T follicular helper cell (primary cell): Measurements from ENCODE around the gene PAX7.
"Not testable (repeated sequence)": the region's sequence is repeated elsewhere in the genome, so short reads cannot be mapped to it uniquely, and the experiment has no call there.

Experiments used
- DNase-seq: peaks from one replicate; pipeline ENCODE4 v3.0.0-alpha.2; 2020; ENCODE audit warnings: low read depth

PAX7 gene

DNA sequence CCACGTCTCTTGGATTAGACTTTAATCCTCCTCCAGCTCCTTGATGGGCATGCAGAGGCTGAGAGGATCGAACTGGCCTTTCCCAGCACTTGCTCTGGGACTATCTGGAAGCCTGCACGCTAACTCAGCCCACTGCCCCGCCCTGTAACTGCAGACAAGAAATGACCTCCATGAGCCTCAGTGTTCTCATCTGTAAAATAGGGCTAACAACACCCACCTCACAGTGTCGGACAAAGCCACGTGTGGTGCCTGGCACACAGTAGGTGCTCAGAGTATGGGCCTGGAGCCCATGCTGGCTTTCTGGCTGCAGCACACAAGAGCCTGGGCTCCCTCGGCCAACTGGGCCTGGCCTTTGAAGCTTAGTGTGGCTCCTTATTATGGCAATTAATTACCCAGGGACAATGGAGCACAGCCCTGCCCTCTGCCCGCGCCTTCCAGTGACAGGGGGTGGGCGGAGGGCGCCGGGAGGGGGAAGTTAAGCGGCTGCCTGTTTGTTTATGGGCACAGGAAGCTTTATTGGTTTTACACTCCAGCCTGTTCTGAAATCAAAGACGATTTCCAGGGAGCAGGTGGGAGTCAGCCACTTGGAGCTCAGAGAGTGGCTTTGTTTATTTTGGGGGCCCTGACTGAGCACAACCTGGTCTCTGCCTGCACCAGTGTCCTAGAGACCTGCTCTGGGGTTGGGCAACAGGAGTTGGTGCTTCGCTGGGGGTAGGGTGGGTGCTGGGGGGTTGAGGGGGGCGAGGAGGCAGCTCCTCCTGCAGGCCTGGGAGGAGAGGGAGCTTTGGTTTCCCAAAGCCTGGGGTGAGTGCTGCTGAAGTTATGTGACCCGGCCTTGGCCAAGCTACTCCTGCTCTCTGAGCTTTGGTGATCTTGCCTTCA lies 31.0 kb downstream of the PAX7 start:
- DNase-seq: no peak

DNA sequence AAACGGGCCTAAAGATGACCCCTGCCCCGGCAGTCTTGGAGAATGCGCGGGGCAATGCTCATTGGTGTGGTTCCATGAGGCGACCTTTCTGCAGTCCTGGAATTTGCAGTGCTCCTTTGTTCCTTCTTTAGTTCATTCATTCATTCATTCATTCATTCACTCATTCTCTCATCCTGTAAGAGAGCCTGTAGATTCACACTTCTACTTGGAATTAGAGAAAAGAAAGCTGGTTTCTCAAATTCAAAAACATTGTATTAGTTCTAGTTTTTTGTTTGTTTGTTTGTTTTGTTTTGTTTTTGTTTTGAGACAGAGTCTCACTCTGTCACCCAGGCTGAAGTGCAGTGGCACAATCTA lies 31.6 kb downstream of the PAX7 start:
- no peak for DNase-seq

DNA sequence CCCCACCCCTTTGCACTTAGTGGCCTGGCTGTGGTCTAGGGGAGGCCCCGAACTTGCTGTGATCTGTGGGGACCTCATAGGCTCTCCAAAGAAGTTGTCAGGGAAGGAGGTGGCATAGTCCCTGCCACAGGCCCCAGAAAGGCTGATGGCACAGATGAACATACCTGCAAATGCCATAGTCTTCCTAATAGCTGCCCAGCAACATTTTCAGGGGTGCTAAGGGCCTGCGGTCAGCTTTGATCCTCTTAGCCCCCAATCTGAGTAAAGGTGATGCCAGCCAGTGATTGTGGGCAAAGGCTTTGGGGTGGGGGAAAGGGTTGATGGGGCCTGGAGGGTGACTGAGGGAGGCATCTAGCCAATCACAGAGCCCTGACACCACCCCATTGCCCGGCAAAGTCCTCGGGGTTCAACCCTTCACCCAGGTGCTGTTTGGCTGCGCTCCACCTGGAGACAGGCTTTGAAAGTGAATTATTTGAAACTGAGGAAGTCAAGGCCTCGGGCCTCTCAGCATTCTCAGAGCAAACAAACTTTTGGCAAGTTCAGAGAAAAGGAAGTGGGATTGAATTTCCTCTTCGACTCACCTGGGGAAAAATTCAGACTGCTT lies 35.8 kb downstream of the PAX7 start:
- DNase-seq: no peak

DNA sequence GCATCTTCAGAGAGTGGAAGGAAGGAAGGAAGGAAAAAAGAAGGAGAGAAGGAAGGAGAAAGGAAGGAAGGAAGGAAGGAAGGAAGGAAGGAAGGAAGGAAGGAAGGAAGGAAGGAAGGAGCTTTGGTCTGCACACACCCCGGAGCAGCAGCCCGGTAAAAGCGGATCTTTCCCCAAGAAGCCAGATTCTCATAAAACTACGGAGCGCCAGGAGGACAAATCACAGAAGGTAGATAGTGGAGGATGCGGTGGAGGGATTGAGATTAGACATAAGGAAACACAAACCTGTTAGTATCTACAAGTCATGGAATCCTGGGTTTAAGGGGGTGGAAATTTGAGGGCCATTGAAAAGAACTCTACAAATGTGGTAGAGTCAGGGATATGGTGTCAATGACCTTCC lies 36.7 kb downstream of the PAX7 start:
- DNase-seq: no peak

DNA sequence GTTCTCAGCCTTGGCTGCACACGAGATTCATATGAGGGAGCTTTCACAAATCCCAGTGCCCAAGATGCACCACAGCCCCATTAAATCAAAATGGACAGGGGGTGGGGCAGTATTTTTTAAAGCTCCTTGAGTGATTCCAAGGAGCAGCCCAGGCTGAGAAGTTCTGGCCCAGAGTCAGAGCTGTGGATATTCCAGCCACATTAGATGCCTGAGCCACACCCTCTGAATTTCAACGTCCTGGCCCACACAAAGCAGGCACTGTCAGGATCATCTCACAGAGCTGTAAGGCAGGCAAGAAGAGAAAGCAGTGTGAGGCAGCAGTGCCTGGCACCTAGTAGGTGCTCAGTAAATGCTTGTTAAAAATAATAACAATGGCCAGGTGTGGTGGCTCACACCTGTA lies 37.4 kb downstream of the PAX7 start:
- no peak for DNase-seq

DNA sequence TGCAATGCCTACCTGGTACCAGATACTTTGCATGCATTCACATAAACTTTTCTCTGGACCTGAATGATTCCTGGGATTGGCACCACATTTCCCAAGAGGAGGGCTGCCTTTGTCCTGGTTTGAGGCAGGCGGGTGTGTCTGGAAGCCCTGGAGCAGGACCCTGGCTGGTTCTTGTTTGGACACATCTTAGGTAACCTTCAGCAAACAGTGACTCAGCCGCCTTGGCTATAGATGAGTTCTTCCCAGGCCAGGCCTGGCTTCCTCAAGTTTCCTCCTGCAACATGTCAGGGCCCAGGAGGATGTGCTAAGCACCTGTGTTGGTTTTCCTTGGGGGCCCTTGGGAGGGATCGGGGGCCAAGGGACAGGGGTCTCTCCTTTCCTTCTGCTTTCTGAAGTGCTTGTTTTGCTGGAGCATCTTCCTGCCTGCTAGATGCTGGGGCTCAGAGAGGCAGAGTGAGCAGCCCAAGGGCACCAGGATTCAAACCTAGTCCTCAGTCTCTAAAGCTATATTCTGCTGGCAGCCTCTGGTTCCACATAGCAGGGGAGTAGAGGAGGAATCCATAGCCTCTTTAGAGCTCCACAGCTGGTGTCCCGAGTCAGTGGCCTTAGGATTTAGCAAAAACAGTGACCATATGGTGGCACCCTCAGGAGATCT lies 38.2 kb downstream of the PAX7 start:
- no peak for DNase-seq

DNA sequence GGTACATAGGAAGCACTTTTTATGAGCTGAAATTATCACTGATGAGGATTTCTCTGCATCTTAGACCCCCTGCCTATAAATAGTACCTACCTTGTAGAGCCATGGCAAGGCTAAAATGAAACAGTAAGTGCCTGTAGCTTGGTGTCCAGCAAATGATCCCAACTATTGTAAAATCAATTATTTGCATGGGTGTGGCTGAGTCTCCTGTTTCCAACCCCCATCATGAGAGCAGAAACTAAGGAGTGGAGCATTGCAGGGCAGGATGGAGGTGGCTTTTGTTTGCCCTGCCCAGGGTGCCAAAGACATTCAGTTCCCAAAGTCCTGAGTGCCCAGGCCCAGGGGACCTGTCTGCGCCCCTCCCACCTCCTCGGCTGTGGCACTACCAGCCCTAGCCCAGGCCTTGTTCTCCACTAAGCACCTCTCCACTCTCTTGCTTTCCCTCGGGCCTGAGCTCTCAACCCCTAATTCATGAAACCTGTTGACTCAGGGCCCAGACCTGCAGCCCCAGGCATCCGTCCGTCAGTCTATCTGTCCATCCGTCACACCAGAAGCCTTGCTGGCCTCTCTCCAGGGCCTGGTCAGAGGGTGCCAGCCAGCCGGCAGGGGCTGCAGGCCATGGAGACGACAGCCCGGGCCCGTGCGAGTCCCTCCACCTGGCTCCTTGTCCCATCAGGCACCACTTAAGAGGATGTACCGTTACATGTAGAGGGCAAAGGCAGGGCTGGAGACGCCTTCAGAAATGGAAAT lies 39.6 kb downstream of the PAX7 start:
- no peak for DNase-seq

DNA sequence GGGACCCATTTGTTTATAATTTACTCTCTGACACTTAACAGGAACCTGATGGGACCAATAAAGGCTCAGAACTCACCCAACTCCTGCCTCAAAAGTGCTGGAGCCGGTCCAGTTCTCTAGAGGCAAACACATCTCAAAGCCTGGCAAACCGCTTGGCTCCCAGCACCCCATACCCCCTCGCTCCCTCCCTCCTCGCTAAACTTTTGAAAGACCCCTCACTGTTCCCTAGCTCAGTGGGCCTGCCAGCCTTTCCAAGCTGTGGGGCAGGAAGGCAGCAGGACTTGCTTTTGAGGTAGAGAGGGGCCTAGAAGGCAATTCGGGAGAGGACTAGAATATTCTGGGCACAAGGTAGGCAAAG lies 40.2 kb downstream of the PAX7 start:
- DNase-seq: no peak

DNA sequence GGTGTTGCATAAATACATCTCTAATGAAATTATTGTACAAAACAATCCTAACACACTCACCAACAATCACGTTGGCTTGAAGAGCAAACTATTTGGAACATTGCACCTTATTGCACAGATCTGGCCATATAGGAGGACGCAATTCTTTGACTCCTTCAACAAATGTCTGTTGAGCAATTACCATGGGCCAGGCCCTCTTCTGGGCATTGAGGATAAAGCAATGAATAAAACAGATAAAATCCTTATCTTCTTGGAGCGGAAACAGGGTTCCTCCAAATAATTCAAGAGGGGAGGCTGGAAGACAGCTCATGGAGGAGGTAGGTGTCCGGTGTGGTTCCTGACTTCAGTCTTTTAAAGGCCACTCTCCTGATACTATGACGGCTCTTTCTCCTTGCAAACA lies 43.3 kb downstream of the PAX7 start:
- no peak for DNase-seq

DNA sequence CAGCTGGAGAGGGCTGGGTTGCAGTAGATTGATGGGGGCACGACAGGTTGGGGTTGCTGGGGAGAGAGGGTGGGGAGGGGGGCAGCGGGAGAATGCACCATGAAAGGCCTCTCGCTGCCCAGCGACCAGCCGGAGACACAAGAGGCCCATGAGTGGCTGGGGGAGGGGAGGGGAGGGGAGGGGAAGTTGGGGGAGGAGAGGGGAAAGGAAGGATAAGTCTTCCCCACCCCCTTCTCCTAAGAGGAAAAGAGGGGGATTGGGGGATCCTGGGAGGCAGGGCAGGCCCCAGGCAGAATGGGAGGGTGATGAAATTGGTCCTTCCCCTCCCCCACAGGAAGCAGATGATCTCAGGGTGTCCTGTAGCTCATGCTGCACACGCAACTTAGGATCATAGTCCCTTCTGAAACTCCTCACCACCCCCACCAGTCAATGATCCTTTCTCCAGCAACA lies 45.7 kb downstream of the PAX7 start:
- no peak for DNase-seq

DNA sequence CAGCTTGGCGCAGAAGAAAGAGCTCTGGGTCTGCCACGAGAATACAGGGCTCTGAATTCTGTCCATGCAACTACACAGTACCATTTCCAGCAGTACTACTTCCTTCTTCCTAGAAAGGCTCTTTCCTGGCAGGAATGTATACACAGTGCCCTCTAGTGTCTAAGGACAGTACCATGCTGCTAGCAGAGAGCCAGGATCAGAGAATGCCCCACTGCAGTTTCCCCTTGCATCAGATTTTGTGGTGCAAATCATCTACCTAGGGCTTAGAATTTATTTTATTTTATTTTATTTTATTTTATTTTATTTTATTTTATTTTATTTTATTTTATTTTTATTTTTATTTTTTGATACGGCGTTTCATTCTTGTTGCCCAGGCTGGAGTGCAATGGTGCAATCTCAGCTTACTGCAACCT lies 50.8 kb downstream of the PAX7 start:
- DNase-seq: no peak

DNA sequence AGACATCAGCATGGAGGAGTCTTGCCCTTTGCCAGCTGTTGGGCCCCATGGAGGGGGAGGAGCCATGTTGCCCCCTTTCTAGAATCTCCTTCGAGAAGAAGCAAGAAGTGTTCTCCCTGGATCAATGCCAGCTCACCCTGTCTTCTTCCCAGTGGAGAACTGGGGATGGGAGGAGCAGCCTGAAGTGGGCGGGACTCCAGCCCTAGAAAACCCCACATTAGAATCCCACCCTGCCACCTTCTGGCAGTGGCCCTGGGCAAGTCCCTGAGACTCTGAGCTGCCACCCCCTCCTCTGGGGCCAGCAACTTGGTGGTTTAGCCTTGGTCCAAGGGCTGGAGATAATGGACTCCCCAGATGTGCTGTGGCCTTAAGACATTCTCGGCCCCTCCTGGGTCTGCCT lies 51.7 kb downstream of the PAX7 start:
- no peak for DNase-seq

DNA sequence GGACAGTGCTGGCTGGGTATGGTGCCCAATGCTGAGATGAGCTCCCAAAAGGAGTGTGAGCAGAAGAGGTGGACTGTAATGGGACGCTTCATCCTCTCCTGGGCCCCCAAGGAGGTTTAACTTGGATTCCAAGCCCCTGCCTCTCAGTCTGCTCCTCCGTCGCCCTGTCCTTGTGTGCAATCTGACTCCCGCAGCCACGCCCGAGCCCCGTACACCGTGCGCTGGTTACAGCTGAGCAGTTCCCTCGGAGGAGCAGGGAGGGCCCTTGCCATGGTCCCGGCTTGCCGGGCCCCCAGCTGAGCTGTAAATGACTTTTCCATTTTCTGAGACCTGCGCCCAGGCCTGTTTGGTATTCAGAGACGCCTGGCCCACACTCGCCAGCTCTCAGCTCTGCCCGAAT lies 53.7 kb downstream of the PAX7 start:
- no peak for DNase-seq

DNA sequence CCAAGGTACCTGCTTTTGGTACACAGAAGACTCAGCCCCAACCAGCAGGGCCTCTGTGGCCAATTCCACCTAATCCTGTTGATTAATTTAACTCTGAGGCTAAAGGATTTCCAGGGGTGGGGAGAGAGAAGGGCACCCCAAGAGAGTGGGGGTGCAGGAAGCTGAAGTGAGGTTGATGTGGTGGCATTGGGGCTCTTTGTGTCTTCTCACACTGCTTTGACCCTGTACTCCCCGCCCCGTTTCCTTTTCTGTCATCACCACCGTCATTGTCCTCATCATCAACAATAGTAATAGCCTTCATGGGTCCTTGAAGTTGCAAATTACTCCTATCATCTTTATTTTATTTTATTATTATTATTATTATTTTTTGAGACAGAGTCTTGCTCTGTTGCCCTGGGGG lies 55.9 kb downstream of the PAX7 start:
- no peak for DNase-seq

DNA sequence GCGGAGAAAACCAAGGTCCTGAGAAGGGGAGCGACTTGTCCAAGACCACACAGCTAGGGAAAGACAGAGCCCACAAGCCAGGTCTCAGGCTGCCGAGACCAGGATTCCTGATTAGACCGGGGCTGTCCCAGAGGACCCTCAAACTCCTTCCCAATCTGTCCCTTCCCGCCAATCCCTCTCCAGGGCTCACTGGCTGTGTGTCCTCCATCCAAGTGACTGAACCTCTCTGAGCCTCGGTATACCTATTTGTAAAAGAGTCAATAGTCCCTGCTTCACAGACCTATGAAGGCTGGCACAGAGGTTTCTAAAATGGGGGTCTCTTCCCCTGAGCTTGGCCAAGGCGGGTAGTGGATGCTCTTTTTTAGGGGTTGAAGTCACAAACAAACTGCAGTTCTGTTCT lies 56.6 kb downstream of the PAX7 start:
- DNase-seq: no peak

DNA sequence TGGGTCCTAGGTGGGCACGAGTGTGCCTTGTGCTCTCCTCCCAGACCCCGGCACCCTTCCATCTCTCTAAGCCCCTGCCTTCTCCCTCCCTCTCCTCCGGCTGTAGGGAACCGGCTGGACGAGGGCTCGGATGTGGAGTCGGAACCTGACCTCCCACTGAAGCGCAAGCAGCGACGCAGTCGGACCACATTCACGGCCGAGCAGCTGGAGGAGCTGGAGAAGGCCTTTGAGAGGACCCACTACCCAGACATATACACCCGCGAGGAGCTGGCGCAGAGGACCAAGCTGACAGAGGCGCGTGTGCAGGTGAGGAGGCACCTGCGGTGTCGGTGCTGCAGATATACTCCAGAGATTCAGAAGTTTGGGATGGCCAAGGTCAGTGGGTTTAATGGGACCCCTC lies 61.0 kb downstream of the PAX7 start:
- no peak for DNase-seq

DNA sequence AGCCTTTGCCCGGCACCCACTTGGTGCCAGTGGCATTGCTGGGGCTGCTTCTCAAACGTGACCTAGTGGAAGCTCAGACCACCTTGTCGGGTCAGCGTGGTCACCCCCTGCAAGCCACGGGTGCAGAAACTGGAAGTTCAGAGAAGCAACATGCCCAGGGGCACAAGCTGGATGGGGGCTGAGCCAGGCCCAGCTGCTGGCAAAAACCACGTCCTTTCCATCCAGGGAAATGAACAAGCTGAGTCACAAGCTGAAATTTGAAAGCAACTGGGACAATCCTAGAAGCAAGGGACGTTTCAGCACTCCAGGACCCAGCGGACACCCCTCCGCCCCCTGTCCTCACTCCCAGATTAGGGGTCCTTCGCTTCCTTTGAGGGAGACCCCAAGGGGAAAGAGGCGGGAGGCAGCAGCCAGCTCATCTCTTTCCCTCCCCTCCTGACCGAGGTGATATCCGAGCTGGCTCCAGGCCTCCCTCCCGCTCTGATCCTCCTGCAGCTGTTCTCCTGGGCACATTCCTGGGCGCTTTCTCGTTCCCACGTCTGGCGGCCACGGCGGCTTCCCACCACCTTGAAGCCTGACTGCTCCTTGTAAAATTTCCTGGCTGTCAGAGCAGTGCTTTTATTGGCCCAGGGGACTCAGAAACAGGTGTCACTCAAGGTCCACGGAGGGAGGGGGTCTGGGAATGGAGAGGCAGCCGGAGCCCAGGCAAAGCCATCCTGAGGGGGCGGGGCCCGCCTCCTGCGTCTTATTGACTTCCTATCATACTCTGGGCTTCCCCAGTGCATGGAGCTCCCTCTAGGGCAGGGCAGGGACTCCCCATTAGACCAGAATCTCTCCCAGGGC lies 62.8 kb downstream of the PAX7 start:
- no peak for DNase-seq

DNA sequence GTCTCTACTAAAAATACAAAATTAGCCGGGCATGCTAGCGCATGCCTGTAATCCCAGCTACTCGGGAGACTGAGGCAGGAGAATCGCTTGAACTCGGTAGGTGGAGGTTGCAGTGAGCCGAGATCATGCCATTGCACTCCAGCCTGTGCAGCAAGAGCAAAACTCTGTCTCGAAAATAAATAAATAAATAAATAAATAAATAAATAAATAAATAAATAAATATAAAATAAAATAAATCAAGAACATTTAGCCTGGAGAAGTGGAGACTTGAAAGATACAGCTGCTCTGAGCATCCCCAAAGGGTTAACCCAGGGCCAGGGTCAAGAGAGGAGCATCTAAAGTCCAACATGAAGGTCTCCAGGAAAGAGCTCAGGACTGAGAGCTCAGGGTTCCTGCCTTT lies 63.6 kb downstream of the PAX7 start:
- DNase-seq: not testable (repeated sequence)

DNA sequence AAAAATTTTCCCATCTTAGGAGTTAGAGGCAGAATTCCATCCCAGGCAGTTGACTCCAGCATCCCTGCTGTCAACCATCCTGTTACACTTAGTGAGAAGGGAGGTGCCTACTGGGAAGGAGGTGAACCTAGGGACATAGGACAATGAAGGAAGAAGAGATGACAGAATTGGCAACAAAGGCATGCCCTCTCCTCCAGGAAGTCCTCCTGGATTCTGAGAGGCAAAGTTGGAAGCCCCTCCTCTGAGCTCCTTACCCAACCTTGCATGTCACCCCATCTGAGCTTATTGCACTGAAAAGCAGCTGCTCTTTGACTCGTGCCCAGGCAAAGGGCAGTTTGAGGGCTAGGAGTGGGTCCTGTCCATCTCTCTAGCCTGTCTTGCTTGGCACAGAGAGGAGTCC lies 66.9 kb downstream of the PAX7 start:
- no peak for DNase-seq

DNA sequence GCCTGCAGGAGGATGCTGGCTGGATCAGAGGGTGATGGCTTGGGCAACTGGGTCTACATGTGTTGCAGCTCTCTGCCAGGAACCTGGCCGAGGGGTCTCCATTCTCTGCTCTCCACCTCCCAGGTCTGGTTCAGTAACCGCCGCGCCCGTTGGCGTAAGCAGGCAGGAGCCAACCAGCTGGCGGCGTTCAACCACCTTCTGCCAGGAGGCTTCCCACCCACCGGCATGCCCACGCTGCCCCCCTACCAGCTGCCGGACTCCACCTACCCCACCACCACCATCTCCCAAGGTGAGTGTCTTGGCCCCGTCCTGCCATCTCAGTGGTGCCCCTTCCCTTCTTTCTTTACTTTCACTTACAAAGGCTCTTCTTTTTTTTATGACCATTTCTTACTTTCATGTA lies 69.9 kb downstream of the PAX7 start:
- no peak for DNase-seq

DNA sequence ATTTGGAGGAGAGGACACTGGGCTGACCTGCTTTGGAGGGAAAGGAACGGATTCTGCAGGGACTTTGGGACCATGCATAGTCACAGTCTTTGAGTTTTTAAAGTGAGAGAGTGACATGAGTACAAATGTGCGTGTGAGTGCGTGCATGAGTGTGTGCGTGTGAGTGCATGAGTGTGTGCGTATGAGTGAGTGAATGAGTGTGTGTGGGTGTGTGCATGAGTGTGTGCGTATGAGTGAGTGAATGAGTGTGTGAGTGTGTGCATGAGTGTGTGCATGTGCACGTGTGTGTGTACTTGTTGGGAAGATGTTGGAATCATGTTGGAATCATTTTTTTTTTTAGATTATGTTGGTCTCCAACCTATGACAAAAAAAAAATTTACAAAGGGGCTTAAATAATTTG lies 70.5 kb downstream of the PAX7 start:
- DNase-seq: no peak
